ENCODE results near the gene XG. TPM values are rescaled to one million over a fixed set of nuclear protein-coding genes. Genes with fewer than 3 reads are reported as not detected.

The XG gene
- total and polyA plus RNA-seq, 2 donors (not counting 3 experiments of a cell fraction or from before 2014, with no cell fraction given) = 0.10 TPM; not detected in 1

- intact Hi-C loops (cut with micrococcal nuclease) (loop anchor here (2.0 kb wide), 1 partner anchor 67 kb away; no protein-coding TSS in a partner anchor), dilution Hi-C loops (cut with MboI; ENCODE audit: extremely low pct_ligation_motif_present, low sequenced_read_pairs) (no loop called here)
- no peaks in the 10 kb centered on the region for H4K20me1 ChIP-seq (replicated peaks; ENCODE audit: control insufficient read depth, extremely low read depth, insufficient read depth, low read length)
- peaks cover 73% of the 10 kb centered on the region for H3K79me2 ChIP-seq (ENCODE audit: control insufficient read depth, insufficient read depth, low read length)
- no peaks in the 10 kb centered on the region for H3K9me1 ChIP-seq (replicated peaks; ENCODE audit: control insufficient read depth, extremely low read depth, insufficient read depth, low read length)
- peaks cover 38% of the 10 kb centered on the region for H3K4me1 ChIP-seq (ENCODE audit: control insufficient read depth, extremely low read depth, insufficient read depth, low read length)
- no peaks in the 10 kb centered on the region for H3K27me3 ChIP-seq (ENCODE audit: control insufficient read depth in 2 of 2, insufficient read depth in 2 of 2, low read length in 2 of 2)
- peaks cover 3 to 19% of the 10 kb centered on the region in 2 experiments for H3K36me3 ChIP-seq (ENCODE audit: control insufficient read depth in 2 of 2, extremely low read depth in 1 of 2, insufficient read depth in 2 of 2, low read length in 2 of 2)
- H3K27ac ChIP-seq (ENCODE audit: insufficient read depth, low read depth, low read length) = no peak overlapping the region
- BruUV-seq (replicated peaks) = no TSS peak
- no peak for FAIRE-seq
- H3K9ac ChIP-seq (replicated peaks; ENCODE audit: extremely low read depth, insufficient read depth, low read length) = no peak overlapping the region
- TF ChIP-seq POLR2AphosphoS5 (IDR thresholded peaks at IDR 0.05; ENCODE audit: insufficient read depth, low read depth, low read length) = no peak
- H2AFZ ChIP-seq (ENCODE audit: low read depth, low read length) = no peak overlapping the region
- POLR2A ChIA-PET = no interaction called here
- no peak overlapping the region for H3K4me3 ChIP-seq (replicated peaks in 1 of 3; ENCODE audit: insufficient read depth in 1 of 3, low read depth in 1 of 3, low read length in 3 of 3)
- H3K9me3 ChIP-seq (replicated peaks; ENCODE audit: control insufficient read depth, insufficient read depth, low read length) = no peaks in the 10 kb centered on the region
- CTCF ChIA-PET = no interaction called here
- DNase-seq (ENCODE audit: low read depth, low spot score) = no peak
- H3K4me2 ChIP-seq (ENCODE audit: insufficient read depth, low read length) = no peak overlapping the region
Measured at GRCh38 chrX:2711441-2711840, 40.4 kb upstream of the XG start.

- Histone ChIP-seq H2AFZ (ENCODE audit: low read depth, low read length) (no peak overlapping the region), H3K27me3 (ENCODE audit: control insufficient read depth in 2 of 2, insufficient read depth in 2 of 2, low read length in 2 of 2) (no peaks in the 10 kb centered on the region), H3K4me2 (ENCODE audit: insufficient read depth, low read length) (no peak overlapping the region), H3K9me1 (replicated peaks; ENCODE audit: control insufficient read depth, extremely low read depth, insufficient read depth, low read length) (no peaks in the 10 kb centered on the region), H3K79me2 (ENCODE audit: control insufficient read depth, insufficient read depth, low read length) (peaks cover 68% of the 10 kb centered on the region), H3K27ac (ENCODE audit: insufficient read depth, low read depth, low read length) (no peak overlapping the region), H3K4me3 (replicated peaks in 1 of 3; ENCODE audit: insufficient read depth in 1 of 3, low read depth in 1 of 3, low read length in 3 of 3) (no peak overlapping the region), H3K9me3 (replicated peaks; ENCODE audit: control insufficient read depth, insufficient read depth, low read length) (no peaks in the 10 kb centered on the region), H3K36me3 (ENCODE audit: control insufficient read depth in 2 of 2, extremely low read depth in 1 of 2, insufficient read depth in 2 of 2, low read length in 2 of 2) (peaks cover 4 to 25% of the 10 kb centered on the region in 2 experiments), H3K9ac (replicated peaks; ENCODE audit: extremely low read depth, insufficient read depth, low read length) (no peak overlapping the region), H3K4me1 (ENCODE audit: control insufficient read depth, extremely low read depth, insufficient read depth, low read length) (peaks cover 28% of the 10 kb centered on the region), H4K20me1 (replicated peaks; ENCODE audit: control insufficient read depth, extremely low read depth, insufficient read depth, low read length) (no peaks in the 10 kb centered on the region)
- ChIA-PET POLR2A (no interaction called here), CTCF (no interaction called here)
- no TSS peak for BruUV-seq (replicated peaks)
- TF ChIP-seq GATA2 (IDR thresholded peaks at IDR 0.05; ENCODE audit: insufficient read depth, insufficient read length, low read depth, low read length) = no peak
- TF ChIP-seq MYC (IDR thresholded peaks at IDR 0.05; ENCODE audit: low read depth, low read length) = no peak
- no peak for TF ChIP-seq EZH2 (IDR thresholded peaks at IDR 0.05; ENCODE audit: borderline replicate concordance, low read depth, low read length, severe bottlenecking)
- TF ChIP-seq, protein P1, sequence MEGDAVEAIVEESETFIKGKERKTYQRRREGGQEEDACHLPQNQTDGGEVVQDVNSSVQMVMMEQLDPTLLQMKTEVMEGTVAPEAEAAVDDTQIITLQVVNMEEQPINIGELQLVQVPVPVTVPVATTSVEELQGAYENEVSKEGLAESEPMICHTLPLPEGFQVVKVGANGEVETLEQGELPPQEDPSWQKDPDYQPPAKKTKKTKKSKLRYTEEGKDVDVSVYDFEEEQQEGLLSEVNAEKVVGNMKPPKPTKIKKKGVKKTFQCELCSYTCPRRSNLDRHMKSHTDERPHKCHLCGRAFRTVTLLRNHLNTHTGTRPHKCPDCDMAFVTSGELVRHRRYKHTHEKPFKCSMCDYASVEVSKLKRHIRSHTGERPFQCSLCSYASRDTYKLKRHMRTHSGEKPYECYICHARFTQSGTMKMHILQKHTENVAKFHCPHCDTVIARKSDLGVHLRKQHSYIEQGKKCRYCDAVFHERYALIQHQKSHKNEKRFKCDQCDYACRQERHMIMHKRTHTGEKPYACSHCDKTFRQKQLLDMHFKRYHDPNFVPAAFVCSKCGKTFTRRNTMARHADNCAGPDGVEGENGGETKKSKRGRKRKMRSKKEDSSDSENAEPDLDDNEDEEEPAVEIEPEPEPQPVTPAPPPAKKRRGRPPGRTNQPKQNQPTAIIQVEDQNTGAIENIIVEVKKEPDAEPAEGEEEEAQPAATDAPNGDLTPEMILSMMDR (IDR thresholded peaks at IDR 0.05; ENCODE audit: extremely low read depth in 1 of 2, insufficient read depth in 1 of 2, low read depth in 1 of 2, low read length in 2 of 2) = no peak
- TF ChIP-seq, protein P2, sequence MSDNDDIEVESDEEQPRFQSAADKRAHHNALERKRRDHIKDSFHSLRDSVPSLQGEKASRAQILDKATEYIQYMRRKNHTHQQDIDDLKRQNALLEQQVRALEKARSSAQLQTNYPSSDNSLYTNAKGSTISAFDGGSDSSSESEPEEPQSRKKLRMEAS (IDR thresholded peaks at IDR 0.05; ENCODE audit: insufficient read depth, insufficient read length) = no peak
- no peak for TF ChIP-seq POLR2A (IDR thresholded peaks at IDR 0.05; ENCODE audit: low read depth, low read length)
- TF ChIP-seq POLR2AphosphoS5 (IDR thresholded peaks at IDR 0.05; ENCODE audit: insufficient read depth, low read depth, low read length) = no peak
- no peak for TF ChIP-seq FOS (IDR thresholded peaks at IDR 0.05; ENCODE audit: borderline replicate concordance, insufficient read depth, low read length)
- TF ChIP-seq JUN (IDR thresholded peaks at IDR 0.05; ENCODE audit: borderline replicate concordance, insufficient read depth, insufficient read length, low read depth) = no peak
- dilution Hi-C loops (cut with MboI; ENCODE audit: extremely low pct_ligation_motif_present, low sequenced_read_pairs) = no loop called here
- intact Hi-C loops (cut with micrococcal nuclease) = no loop called here
- DNase-seq (ENCODE audit: low read depth, low spot score) = no peak
- FAIRE-seq = no peak
Measured at GRCh38 chrX:2712428-2712827, 39.4 kb upstream of the XG start.
